SK-N-SH treated with all-trans-retinoic acid at 6 μM for 48 hours (cell line): Measurements from ENCODE around the gene TNS3.

ENCODE experiments used
- ATAC-seq: fragments of 200-7000 bp; cut with Tn5 transposase; 3 replicates; pipeline ENCODE4 v1.9.1; 2020; ENCODE audit warnings: mild to moderate bottlenecking, moderate library complexity
- ARNTL ChIP-seq: fragments of 450-650 bp; formaldehyde crosslinking; IDR thresholded peaks from 2 replicates; pipeline ENCODE4 v1.5.0; 2020; ENCODE audit warnings: low read depth, mild to moderate bottlenecking, moderate library complexity, borderline replicate concordance
- BACH2 ChIP-seq: fragments of 250-450 bp; sonication (Bioruptor Pico); IDR thresholded peaks from 2 replicates; pipeline ENCODE4 v1.9.0; 2021; ENCODE audit warnings: mild to moderate bottlenecking, borderline replicate concordance
- CSDC2 ChIP-seq: fragments of 250-450 bp; sonication (Bioruptor Pico); IDR thresholded peaks from 2 replicates; pipeline ENCODE4 v1.5.0; 2020; ENCODE audit warnings: mild to moderate bottlenecking, moderate library complexity
- ESRRG ChIP-seq: fragments of 250-450 bp; sonication (Bioruptor Pico); IDR thresholded peaks from 2 replicates; pipeline ENCODE4 v1.6.1; 2021; ENCODE audit warnings: mild to moderate bottlenecking
- GLIS3 ChIP-seq: fragments of 250-450 bp; sonication (Bioruptor Pico); IDR thresholded peaks from 2 replicates; pipeline ENCODE4 v1.5.0; 2020; ENCODE audit warnings: mild to moderate bottlenecking, moderate library complexity
- ISL1 ChIP-seq: fragments of 250-450 bp; sonication (Bioruptor Pico); IDR thresholded peaks from 2 replicates; pipeline ENCODE4 v2.1.2; 2022; ENCODE audit warnings: mild to moderate bottlenecking, moderate library complexity
- OSR1 ChIP-seq: fragments of 250-450 bp; sonication (Bioruptor Pico); IDR thresholded peaks from 2 replicates; pipeline ENCODE4 v1.8.0; 2022; ENCODE audit warnings: moderate library complexity, mild to moderate bottlenecking, inconsistent platforms
- PPARA ChIP-seq: fragments of 250-450 bp; sonication (Bioruptor Pico); IDR thresholded peaks from 2 replicates; pipeline ENCODE4 v1.5.0; 2020; ENCODE audit warnings: mild to moderate bottlenecking, borderline replicate concordance
- RARB ChIP-seq: fragments of 250-450 bp; sonication (Bioruptor Pico); IDR thresholded peaks from 2 replicates; pipeline ENCODE4 v1.8.0; 2021; ENCODE audit warnings: mild to moderate bottlenecking, moderate library complexity
- SNAI2 ChIP-seq: fragments of 250-450 bp; sonication (Bioruptor Pico); IDR thresholded peaks from 2 replicates; pipeline ENCODE4 v1.5.0; 2020; ENCODE audit warnings: mild to moderate bottlenecking, moderate library complexity
- TCF4 ChIP-seq: fragments of 250-450 bp; sonication (Bioruptor Pico); IDR thresholded peaks from 2 replicates; pipeline ENCODE4 v1.8.0; 2021; ENCODE audit warnings: mild to moderate bottlenecking, moderate library complexity, borderline replicate concordance
- TOX ChIP-seq: fragments of 250-450 bp; sonication (Bioruptor Pico); IDR thresholded peaks from 2 replicates; pipeline ENCODE4 v1.8.0; 2021; ENCODE audit warnings: mild to moderate bottlenecking, moderate library complexity, borderline replicate concordance
- ZC3H10 ChIP-seq: fragments of 250-450 bp; sonication (Bioruptor Pico); IDR thresholded peaks from 2 replicates; pipeline ENCODE4 v1.5.1; 2021; ENCODE audit warnings: mild to moderate bottlenecking, moderate library complexity
- ZFP3 ChIP-seq: fragments of 250-450 bp; sonication (Bioruptor Pico); IDR thresholded peaks from 2 replicates; pipeline ENCODE4 v1.5.0; 2020; ENCODE audit warnings: mild to moderate bottlenecking, moderate library complexity
- ZNF565 ChIP-seq: fragments of 450-650 bp; formaldehyde crosslinking; conservative IDR thresholded peaks from 2 replicates; pipeline ENCODE4 v1.5.0; 2020; ENCODE audit warnings: low read depth, mild to moderate bottlenecking, moderate library complexity
- ZNF70 ChIP-seq: fragments of 450-650 bp; formaldehyde crosslinking; IDR thresholded peaks from 2 replicates; pipeline ENCODE4 v1.5.0; 2020; ENCODE audit warnings: mild to moderate bottlenecking, moderate library complexity
- ZNF8 ChIP-seq: fragments of 450-650 bp; formaldehyde crosslinking; IDR thresholded peaks from 2 replicates; pipeline ENCODE4 v1.5.0; 2020; ENCODE audit warnings: mild to moderate bottlenecking, moderate library complexity
- TF ChIP-seq, protein P1 (sequence below): fragments of 250-450 bp; sonication (Bioruptor Pico); IDR thresholded peaks from 2 replicates; pipeline ENCODE4 v1.8.0; 2020; ENCODE audit warnings: mild to moderate bottlenecking, moderate library complexity, borderline replicate concordance
- TF ChIP-seq, protein P2 (sequence below): fragments of 250-450 bp; sonication (Bioruptor Pico); IDR thresholded peaks from 2 replicates; pipeline ENCODE4 v1.8.0; 2021; ENCODE audit warnings: low read depth, mild to moderate bottlenecking, moderate library complexity, borderline replicate concordance
- TF ChIP-seq, protein P3 (sequence below): fragments of 250-450 bp; sonication (Bioruptor Pico); IDR thresholded peaks from 2 replicates; pipeline ENCODE4 v1.5.1; 2021; ENCODE audit warnings: mild to moderate bottlenecking, moderate library complexity
- TF ChIP-seq, protein P4 (sequence below): fragments of 250-450 bp; sonication (Bioruptor Pico); IDR thresholded peaks from 2 replicates; pipeline ENCODE4 v1.5.0; 2020; ENCODE audit warnings: mild to moderate bottlenecking, moderate library complexity
- TF ChIP-seq, protein P5 (sequence below): fragments of 250-450 bp; sonication (Bioruptor Pico); IDR thresholded peaks from 2 replicates; pipeline ENCODE4 v1.5.1; 2020; ENCODE audit warnings: low read depth, mild to moderate bottlenecking, moderate library complexity

TNS3 gene

DNA sequence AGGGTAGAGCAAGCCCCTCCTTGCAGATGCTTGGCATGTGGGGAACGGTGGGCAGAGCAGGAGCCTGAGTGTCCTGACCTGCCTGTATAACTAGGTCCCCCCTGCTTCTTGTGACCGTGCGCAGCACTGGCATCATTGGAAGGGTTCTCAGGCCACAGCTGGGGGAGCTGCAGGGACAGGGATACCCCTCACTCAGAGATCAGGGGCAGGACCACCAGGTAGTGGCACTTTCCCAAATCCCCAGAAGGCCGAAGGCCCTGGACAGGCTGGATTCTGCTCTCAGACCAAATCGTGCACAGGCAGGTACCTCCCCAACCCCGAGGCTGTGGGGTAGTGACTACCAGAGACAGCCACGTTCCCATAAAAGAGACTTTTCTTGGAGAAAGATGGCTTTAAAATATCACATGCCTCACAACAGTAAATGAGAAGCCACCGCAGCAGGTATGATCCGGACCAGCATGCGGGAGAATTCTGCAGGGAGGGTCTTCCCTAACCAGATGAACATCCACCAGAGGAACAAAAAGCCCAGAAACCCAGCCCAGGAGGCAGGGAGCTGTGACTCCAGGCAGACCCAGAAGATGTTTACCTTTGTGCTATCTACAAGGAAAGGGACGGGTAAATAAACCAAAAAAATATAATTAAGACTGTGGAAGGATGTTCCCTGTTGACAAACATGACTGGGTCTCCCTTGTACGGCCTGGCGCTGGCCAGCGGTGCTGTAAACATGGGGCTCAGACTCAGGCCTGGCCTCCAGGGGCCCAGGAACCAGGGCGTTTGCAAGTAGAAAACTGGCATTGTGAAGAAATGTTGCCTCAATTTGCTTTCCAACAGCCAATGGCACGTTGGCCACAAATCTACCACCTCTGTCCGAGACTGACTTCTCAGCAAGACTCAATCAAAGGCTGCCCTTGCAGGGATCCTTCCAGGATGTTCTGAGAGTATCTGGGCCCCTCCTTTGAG, 180.0 kb downstream of the TNS3 start:
- ATAC-seq = no peak
- TF ChIP-seq GLIS3 (no peak), TOX (CRISPR knock-in tag) (no peak), BACH2 (CRISPR knock-in tag) (no peak), OSR1 (CRISPR knock-in tag) (no peak), RARB (CRISPR knock-in tag) (no peak)
- TF ChIP-seq, protein P1, sequence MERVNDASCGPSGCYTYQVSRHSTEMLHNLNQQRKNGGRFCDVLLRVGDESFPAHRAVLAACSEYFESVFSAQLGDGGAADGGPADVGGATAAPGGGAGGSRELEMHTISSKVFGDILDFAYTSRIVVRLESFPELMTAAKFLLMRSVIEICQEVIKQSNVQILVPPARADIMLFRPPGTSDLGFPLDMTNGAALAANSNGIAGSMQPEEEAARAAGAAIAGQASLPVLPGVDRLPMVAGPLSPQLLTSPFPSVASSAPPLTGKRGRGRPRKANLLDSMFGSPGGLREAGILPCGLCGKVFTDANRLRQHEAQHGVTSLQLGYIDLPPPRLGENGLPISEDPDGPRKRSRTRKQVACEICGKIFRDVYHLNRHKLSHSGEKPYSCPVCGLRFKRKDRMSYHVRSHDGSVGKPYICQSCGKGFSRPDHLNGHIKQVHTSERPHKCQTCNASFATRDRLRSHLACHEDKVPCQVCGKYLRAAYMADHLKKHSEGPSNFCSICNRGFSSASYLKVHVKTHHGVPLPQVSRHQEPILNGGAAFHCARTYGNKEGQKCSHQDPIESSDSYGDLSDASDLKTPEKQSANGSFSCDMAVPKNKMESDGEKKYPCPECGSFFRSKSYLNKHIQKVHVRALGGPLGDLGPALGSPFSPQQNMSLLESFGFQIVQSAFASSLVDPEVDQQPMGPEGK = no peak

DNA sequence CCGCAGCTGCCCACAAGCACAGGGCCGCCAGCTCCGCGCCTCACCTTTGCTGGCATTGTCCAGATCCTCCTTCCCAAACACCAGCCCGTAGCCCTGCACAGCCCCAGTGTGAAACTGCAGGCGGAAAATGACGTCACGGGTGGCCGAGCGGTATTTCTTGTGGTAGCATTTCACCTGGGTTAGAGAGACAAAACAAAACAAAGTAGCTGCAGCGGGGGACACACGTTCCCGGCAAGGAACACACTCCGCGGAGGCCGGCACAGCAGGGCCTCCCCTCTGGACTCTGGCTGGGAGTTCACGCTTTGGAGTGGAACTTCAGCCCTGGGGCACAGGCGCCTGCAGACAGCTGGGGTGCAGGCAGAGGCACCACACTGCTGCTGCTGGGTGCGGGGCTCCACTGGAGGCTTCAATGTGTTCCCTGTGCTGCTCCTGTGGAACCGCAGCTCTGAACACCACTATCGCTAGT, 181.1 kb downstream of the TNS3 start:
- no peak for TF ChIP-seq ESRRG (CRISPR knock-in tag)
- no peak for TF ChIP-seq PPARA (CRISPR knock-in tag)
- TF ChIP-seq ISL1 (CRISPR knock-in tag) = no peak
- TF ChIP-seq BACH2 (CRISPR knock-in tag) = no peak
- no peak for TF ChIP-seq ZNF565 (CRISPR knock-in tag)
- TF ChIP-seq, protein P2, sequence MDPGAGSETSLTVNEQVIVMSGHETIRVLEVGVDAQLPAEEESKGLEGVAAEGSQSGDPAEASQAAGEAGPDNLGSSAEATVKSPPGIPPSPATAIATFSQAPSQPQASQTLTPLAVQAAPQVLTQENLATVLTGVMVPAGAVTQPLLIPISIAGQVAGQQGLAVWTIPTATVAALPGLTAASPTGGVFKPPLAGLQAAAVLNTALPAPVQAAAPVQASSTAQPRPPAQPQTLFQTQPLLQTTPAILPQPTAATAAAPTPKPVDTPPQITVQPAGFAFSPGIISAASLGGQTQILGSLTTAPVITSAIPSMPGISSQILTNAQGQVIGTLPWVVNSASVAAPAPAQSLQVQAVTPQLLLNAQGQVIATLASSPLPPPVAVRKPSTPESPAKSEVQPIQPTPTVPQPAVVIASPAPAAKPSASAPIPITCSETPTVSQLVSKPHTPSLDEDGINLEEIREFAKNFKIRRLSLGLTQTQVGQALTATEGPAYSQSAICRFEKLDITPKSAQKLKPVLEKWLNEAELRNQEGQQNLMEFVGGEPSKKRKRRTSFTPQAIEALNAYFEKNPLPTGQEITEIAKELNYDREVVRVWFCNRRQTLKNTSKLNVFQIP (CRISPR knock-in tag) = no peak
- TF ChIP-seq TOX (CRISPR knock-in tag) = no peak
- TF ChIP-seq, protein P3, sequence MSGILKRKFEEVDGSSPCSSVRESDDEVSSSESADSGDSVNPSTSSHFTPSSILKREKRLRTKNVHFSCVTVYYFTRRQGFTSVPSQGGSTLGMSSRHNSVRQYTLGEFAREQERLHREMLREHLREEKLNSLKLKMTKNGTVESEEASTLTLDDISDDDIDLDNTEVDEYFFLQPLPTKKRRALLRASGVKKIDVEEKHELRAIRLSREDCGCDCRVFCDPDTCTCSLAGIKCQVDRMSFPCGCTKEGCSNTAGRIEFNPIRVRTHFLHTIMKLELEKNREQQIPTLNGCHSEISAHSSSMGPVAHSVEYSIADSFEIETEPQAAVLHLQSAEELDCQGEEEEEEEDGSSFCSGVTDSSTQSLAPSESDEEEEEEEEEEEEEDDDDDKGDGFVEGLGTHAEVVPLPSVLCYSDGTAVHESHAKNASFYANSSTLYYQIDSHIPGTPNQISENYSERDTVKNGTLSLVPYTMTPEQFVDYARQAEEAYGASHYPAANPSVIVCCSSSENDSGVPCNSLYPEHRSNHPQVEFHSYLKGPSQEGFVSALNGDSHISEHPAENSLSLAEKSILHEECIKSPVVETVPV (CRISPR knock-in tag) = no peak
- TF ChIP-seq ZNF8 (CRISPR knock-in tag) = no peak
- TF ChIP-seq CSDC2 (CRISPR knock-in tag) = no peak
- no peak for TF ChIP-seq ARNTL
- no peak; the same call in 2 of the 3 replicates for ATAC-seq

DNA sequence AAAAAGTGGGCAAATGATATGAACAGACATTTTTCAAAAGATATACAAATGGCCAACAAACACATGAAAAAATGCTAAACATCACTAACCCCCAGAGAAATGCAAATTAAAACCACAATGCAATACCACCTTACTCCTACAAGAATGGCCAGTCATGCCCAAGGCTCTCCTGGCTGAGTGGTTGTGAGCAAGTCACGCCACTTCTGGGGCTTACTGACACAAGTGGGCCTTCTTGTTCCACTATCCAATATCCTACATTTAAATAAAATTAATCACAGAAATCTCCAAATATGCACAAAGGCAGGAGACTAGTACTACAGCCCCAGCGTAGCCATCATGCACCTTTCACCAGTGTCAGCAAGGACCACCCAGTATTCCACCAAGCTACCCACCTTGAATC, 181.9 kb downstream of the TNS3 start:
- no peak for ATAC-seq
- TF ChIP-seq TOX (CRISPR knock-in tag) (no peak), GLIS3 (no peak), ZNF565 (CRISPR knock-in tag) (no peak), SNAI2 (CRISPR knock-in tag) (no peak), ZNF70 (CRISPR knock-in tag) (no peak), OSR1 (CRISPR knock-in tag) (no peak), TCF4 (no peak), ESRRG (CRISPR knock-in tag) (no peak), ZC3H10 (CRISPR knock-in tag) (no peak), RARB (CRISPR knock-in tag) (no peak), BACH2 (CRISPR knock-in tag) (no peak), ZFP3 (CRISPR knock-in tag) (no peak), PPARA (CRISPR knock-in tag) (no peak), ISL1 (CRISPR knock-in tag) (no peak), ARNTL (no peak)
- TF ChIP-seq, protein P4, sequence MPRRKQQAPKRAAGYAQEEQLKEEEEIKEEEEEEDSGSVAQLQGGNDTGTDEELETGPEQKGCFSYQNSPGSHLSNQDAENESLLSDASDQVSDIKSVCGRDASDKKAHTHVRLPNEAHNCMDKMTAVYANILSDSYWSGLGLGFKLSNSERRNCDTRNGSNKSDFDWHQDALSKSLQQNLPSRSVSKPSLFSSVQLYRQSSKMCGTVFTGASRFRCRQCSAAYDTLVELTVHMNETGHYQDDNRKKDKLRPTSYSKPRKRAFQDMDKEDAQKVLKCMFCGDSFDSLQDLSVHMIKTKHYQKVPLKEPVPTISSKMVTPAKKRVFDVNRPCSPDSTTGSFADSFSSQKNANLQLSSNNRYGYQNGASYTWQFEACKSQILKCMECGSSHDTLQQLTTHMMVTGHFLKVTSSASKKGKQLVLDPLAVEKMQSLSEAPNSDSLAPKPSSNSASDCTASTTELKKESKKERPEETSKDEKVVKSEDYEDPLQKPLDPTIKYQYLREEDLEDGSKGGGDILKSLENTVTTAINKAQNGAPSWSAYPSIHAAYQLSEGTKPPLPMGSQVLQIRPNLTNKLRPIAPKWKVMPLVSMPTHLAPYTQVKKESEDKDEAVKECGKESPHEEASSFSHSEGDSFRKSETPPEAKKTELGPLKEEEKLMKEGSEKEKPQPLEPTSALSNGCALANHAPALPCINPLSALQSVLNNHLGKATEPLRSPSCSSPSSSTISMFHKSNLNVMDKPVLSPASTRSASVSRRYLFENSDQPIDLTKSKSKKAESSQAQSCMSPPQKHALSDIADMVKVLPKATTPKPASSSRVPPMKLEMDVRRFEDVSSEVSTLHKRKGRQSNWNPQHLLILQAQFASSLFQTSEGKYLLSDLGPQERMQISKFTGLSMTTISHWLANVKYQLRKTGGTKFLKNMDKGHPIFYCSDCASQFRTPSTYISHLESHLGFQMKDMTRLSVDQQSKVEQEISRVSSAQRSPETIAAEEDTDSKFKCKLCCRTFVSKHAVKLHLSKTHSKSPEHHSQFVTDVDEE = no peak
- TF ChIP-seq, protein P2 (CRISPR knock-in tag) = no peak
- TF ChIP-seq, protein P5, sequence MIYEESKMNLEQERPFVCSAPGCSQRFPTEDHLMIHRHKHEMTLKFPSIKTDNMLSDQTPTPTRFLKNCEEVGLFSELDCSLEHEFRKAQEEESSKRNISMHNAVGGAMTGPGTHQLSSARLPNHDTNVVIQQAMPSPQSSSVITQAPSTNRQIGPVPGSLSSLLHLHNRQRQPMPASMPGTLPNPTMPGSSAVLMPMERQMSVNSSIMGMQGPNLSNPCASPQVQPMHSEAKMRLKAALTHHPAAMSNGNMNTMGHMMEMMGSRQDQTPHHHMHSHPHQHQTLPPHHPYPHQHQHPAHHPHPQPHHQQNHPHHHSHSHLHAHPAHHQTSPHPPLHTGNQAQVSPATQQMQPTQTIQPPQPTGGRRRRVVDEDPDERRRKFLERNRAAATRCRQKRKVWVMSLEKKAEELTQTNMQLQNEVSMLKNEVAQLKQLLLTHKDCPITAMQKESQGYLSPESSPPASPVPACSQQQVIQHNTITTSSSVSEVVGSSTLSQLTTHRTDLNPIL = no peak
- TF ChIP-seq, protein P1 = no peak
